EH (cell line): ENCODE data around the gene MPDU1.
"Not testable (repeated sequence)": the region's sequence is repeated elsewhere in the genome, so short reads cannot be mapped to it uniquely, and the experiment has no call there.

Experiments used
- DNase-seq: peaks from one replicate; pipeline ENCODE4 v3.0.0-alpha.2; 2015; ENCODE audit warnings: low read depth

Gene MPDU1

GRCh38 chr17:7580604-7581575 lies 2.8 kb upstream of the MPDU1 start:
- DNase-seq, result no peak

GRCh38 chr17:7582396-7583252 lies 1.0 kb upstream of the MPDU1 start:
- no peak for DNase-seq

GRCh38 chr17:7586673-7587419 lies 3.2 kb downstream of the MPDU1 start:
- no peak for DNase-seq

GRCh38 chr17:7587420-7588151 lies 3.9 kb downstream of the MPDU1 start:
- DNase-seq, result peak; percentile 98

GRCh38 chr17:7588553-7589203 lies 5.0 kb downstream of the MPDU1 start:
- DNase-seq, result no peak

GRCh38 chr17:7589204-7589868 lies 5.7 kb downstream of the MPDU1 start:
- peak; percentile 86 for DNase-seq

- peak; percentile 65 for DNase-seq
Measured at GRCh38 chr17:7589891-7590691, 6.4 kb downstream of the MPDU1 start, which contains the start of gene SOX15. TSS of gene SOX15 (minus strand) at chr17:7590094. CDS start at chr17:7589676, 418 bp downstream.

GRCh38 chr17:7590743-7591142 lies 7.1 kb downstream of the MPDU1 start:
- peak; percentile 70 for DNase-seq

GRCh38 chr17:7591596-7591995 lies 7.9 kb downstream of the MPDU1 start:
- DNase-seq, result no peak

GRCh38 chr17:7592422-7593021 lies 8.9 kb downstream of the MPDU1 start:
- no peak for DNase-seq

GRCh38 chr17:7593296-7593695 lies 9.6 kb downstream of the MPDU1 start:
- no peak for DNase-seq

- not testable (repeated sequence) for DNase-seq
Measured at GRCh38 chr17:7597561-7597960, 13.9 kb downstream of the MPDU1 start.

- DNase-seq, result no peak
Measured at GRCh38 chr17:7606280-7606679, 22.6 kb downstream of the MPDU1 start.

- DNase-seq, result no peak
Measured at GRCh38 chr17:7610641-7611040, 27.0 kb downstream of the MPDU1 start.

- no peak for DNase-seq
Measured at GRCh38 chr17:7611635-7612293, 28.1 kb downstream of the MPDU1 start.

- DNase-seq, result peak; percentile 63
Measured at GRCh38 chr17:7612294-7612640, 28.6 kb downstream of the MPDU1 start.

GRCh38 chr17:7613769-7614424 lies 30.2 kb downstream of the MPDU1 start:
- DNase-seq, result peak; percentile 77
